Neutrophil (primary cell): Measurements from ENCODE around the gene GOLGA6L22.
"Not testable (repeated sequence)": the region's sequence is repeated elsewhere in the genome, so short reads cannot be mapped to it uniquely, and the experiment has no call there.

ENCODE experiments used
- H3K27ac ChIP-seq: fragments of 200-600 bp; sonication (generic); 2 replicates; pipeline ENCODE4 v1.5.1; 2016; ENCODE audit warnings: mild to moderate bottlenecking, moderate library complexity
- H3K27me3 ChIP-seq: fragments of 200-600 bp; sonication (generic); 2 replicates; pipeline ENCODE4 v1.6.0; 2016; ENCODE audit warnings: mild to moderate bottlenecking
- H3K36me3 ChIP-seq: fragments of 200-600 bp; sonication (generic); 2 replicates; pipeline ENCODE4 v1.5.1; 2017
- H3K4me1 ChIP-seq, 2 experiments: fragments of 200-600 bp in 1 of 2; sonication (generic) in 1 of 2; 1 replicate in 1 of 2; 2 replicates in 1 of 2; pipeline versions ENCODE4 v1.5.1 to v1.6.1; 2013 to 2016; ENCODE audit warnings: low read depth in 1 of 2, low read length in 1 of 2, mild to moderate bottlenecking in 1 of 2, moderate library complexity in 1 of 2; ENCODE audit not compliant: control insufficient read depth in 1 of 2, insufficient read depth in 1 of 2
- H3K4me3 ChIP-seq, 2 experiments: fragments of 200-600 bp in 1 of 2; sonication (generic) in 1 of 2; 1 replicate in 1 of 2; 2 replicates in 1 of 2; pipeline ENCODE4 v1.5.1; 2013 to 2016; ENCODE audit warnings: low read depth in 1 of 2, low read length in 1 of 2, mild to moderate bottlenecking in 1 of 2, moderate library complexity in 1 of 2
- H3K9me3 ChIP-seq: fragments of 200-600 bp; sonication (generic); 2 replicates; pipeline ENCODE4 v1.5.1; 2016

Gene GOLGA6L22, protein sequence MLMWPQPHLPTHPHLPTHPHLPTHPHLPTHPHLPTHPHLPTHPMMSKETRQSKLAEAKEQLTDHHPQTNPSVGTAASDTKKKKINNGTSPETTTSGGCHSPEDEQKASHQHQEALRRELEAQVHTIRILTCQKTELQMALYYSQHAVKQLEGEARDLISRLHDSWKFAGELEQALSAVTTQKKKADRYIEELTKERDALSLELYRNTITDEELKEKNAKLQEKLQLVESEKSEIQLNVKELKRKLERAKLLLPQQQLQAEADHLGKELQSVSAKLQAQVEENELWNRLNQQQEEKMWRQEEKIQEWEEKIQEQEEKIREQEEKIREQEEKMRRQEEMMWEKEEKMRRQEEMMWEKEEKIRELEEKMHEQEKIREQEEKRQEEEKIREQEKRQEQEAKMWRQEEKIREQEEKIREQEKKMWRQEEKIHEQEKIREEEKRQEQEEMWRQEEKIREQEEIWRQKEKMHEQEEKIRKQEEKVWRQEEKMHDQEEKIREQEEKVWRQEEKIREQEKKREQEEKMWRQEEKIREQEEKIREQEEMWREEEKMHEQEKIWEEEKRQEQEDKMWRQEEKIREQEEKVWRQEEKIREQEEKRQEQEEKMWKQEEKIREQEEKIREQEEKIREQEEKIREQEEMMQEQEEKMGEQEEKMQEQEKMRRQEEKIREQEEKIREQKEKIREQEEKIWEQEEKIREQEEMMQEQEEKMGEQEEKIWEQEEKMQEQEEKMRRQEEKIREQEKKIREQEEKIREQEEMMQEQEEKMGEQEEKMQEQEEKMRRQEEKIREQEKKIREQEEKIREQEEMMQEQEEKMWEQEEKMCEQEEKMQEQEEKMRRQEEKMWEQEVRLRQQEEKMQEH

DNA sequence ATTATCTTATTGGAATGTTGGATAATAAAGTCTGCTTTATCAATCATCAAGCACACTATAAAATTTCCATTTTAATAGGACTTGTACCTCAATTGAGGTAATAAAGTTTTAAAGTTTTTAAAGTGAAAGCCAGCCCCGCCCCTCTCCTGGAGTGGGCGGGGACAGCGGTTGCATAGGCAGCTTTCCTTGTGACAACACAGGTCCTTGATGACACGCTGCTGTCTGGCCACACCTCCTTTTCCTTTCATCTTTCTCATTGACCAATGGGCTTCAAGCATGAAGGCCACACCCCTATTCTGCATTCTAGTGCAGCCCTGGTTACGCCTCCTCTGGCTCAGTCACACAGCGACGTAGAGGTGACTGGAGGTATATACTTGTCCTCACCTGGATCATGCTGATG is at the start of gene GOLGA6L22:
Gene GOLGA6L22 (plus strand): TSS at position 301 of the 400 bp plus-strand sequence. CDS start 91 bp downstream, at position 392.
- not testable (repeated sequence) for H3K27ac ChIP-seq, H3K36me3 ChIP-seq, H3K27me3 ChIP-seq

DNA sequence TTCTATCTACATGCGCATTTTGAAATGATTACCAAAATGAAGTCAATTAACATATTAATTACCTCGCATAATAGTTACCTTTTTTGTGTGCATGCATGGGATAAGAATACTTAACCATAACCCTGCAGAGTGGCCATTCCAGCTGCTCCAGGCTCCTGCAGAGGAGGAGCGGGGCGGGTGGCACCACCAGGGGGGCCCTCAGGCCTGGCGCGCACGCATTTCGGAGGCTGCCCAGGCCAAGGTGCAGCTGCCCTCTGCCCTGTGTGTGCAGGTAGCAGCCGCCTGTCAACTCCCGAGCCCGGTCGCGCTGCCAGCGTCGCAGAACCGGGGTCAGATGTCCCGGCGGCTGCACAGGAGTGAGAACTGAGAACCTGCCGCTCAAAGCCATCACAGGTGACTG is 41.4 kb upstream of the GOLGA6L22 start:
- H3K27me3 ChIP-seq: peaks cover 20% of the 10 kb centered on the region
- H3K27ac ChIP-seq, H3K36me3 ChIP-seq, H3K4me1 ChIP-seq, H3K9me3 ChIP-seq, H3K4me3 ChIP-seq: not testable (repeated sequence)

More for the DNA sequence above, at the start of gene GOLGA6L22:
- not testable (repeated sequence) for H3K4me1 ChIP-seq, H3K4me3 ChIP-seq, H3K9me3 ChIP-seq

DNA sequence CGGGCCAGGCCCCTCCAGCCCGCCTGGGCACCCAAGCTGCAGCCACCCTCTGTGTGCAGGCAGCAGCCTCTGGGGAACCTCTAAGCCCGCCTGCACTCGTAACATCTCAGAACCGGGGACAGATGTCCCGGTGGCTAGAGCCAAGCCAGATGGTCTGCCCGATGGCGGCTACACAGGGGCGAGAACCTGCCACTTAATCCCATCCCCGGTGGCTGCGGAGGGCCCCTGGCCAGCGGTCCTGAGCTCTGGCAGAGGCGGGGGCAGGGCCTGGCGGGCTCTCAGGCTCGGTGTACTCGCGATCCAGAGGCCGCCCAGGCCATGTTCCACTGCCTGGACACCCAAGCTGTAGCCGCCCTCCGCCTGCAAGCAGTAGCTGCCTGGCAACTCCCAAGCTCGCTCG is 40.9 kb upstream of the GOLGA6L22 start:
- not testable (repeated sequence) for H3K4me1 ChIP-seq, H3K4me3 ChIP-seq, H3K36me3 ChIP-seq, H3K27ac ChIP-seq, H3K9me3 ChIP-seq
- peaks cover 20% of the 10 kb centered on the region for H3K27me3 ChIP-seq

DNA sequence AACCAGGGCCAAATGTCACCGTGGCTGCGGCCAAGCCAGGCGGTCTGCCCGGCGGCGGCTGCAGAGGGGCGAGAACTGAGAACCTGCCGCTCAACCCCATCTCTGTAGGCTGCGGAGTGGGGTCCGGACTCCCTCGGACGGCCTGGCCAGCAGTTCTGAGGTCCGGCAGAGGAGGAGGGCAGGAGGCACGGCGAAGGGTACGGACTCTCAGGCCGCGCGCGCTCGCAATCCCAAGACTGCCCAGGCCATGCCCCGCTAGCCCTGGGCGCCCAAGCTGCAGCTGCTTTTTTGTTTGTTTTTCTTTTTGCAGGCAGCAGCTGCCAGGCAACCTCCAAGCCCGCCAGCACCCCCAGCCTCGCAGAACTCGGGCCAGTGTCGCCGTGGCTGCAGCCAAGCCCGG is 40.5 kb upstream of the GOLGA6L22 start:
- H3K27me3 ChIP-seq: peaks cover 20% of the 10 kb centered on the region
- not testable (repeated sequence) for H3K4me3 ChIP-seq, H3K9me3 ChIP-seq, H3K36me3 ChIP-seq, H3K27ac ChIP-seq, H3K4me1 ChIP-seq

DNA sequence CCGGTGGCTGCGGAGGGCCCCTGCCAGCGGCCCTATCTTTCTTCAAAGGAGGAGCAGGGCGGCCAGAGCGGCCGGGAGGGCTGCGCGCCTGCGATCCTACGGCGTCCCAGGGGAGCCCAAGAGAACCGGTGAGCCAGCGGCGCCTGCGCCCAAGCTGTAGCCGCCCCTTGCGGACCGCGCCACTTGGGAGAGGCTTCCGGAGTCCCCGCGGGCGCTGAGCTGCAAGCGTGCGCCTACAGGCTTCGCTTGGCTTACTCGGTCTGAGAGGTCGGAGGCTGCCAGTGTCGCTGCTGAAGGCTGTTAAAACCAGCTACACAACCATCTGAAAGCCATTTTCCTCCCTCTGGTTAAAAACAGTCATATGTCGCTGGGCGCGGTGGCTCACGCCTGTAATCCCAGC is 40.0 kb upstream of the GOLGA6L22 start:
- H3K27me3 ChIP-seq: peaks cover 20% of the 10 kb centered on the region
- not testable (repeated sequence) for H3K4me1 ChIP-seq

DNA sequence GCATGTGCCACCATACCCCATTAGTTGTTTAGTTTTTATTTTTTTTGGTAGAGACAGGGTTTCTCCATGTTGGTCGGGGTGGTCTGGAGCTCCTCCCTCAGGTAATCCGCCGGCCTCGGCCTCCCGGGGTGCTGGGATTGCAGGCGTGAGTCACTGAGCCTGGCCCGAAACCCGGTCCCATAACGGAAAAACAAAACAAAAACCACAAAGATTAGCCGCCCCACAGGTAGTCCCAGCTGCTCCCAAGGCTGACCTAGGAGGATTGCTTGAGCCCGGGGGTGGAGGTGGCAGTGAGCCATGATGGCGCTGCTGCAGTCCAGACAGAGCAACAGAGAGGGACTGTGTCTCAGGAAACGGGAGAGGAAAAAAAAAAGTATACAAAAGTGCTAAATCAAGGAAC is 38.4 kb upstream of the GOLGA6L22 start:
- not testable (repeated sequence) for H3K4me3 ChIP-seq, H3K9me3 ChIP-seq, H3K36me3 ChIP-seq, H3K4me1 ChIP-seq, H3K27ac ChIP-seq
- H3K27me3 ChIP-seq: peaks cover 19% of the 10 kb centered on the region

More for the DNA sequence above, 40.0 kb upstream of the GOLGA6L22 start:
- H3K36me3 ChIP-seq, H3K4me3 ChIP-seq, H3K27ac ChIP-seq, H3K9me3 ChIP-seq: not testable (repeated sequence)

DNA sequence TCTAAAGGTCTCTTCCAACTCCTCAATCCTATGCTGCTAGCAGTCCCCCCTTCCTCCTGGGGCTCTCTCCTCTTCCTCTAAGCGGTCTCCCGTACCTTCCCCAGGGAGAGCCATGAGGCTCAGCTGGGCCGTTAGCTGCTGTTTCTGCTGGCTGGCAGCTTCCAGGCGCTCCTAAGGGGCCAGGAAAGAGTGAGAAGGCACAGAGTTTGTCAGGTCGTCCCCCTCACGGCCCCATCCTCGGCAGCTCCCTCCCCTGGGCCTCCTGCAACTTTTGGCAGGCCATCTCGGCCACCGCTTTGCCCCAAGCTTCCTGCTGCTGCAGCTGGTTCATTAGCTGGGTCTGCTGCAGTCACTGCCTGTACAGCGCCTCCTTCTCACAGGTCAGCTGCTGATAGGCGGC is 29.3 kb upstream of the GOLGA6L22 start:
- H3K27me3 ChIP-seq, H3K36me3 ChIP-seq, H3K4me1 ChIP-seq, H3K9me3 ChIP-seq, H3K4me3 ChIP-seq, H3K27ac ChIP-seq: not testable (repeated sequence)

DNA sequence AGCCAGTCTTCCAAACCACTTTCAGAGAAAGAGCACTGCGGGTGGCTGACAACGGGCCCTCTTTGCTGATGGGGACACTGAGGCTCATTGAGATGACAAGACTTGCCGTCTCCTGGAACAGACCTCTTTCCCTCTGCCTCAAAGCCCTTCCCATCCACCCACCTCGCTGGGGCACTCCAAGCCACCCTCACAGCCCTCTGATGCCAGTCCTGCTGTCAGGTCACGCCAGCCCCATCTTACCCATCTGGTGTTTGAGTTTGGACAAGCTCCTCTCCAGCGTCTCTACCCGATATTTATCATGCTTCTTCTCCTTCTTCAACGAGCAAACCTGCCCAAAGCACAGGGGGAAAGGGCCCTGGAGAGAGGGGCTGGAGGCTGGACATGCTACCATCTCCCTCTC is 27.0 kb upstream of the GOLGA6L22 start:
- H3K9me3 ChIP-seq, H3K27ac ChIP-seq, H3K27me3 ChIP-seq, H3K4me1 ChIP-seq, H3K4me3 ChIP-seq, H3K36me3 ChIP-seq: not testable (repeated sequence)

DNA sequence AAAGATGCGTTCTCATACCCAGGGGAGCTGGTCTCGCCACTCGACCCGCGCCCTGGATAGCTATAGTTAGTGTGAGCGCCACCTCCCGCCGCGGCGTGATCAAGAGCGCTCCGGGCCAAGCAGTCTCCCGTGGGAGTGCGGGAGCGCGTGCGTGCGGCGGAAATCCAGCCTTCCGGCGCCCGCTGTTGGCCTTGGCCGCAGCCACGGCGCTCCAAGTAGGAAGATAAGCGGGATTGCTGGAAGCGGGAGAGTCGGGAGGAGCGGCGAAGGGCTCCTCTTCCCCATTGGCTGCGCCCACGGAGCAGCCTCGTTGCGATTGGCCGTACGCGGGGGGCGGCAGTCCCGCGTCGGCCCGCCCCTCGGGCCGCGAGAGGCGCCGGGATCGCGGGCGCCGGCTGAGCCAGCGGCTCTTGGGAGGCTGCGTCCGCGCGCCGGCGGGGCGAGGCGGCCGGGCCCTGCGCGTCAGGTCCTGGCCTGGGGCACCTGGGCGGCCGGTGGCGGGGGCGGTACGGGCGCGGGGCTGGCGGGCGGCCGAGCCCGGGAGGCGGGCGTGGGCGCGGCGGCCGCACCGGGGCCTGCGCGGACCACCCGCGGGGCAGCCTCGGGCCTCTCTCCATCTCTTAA is 35.9 kb downstream of the GOLGA6L22 start:
- H3K27me3 ChIP-seq, H3K4me1 ChIP-seq, H3K27ac ChIP-seq, H3K9me3 ChIP-seq, H3K36me3 ChIP-seq: not testable (repeated sequence)
- H3K4me3 ChIP-seq: peak overlapping the region; percentile 35 to 52

DNA sequence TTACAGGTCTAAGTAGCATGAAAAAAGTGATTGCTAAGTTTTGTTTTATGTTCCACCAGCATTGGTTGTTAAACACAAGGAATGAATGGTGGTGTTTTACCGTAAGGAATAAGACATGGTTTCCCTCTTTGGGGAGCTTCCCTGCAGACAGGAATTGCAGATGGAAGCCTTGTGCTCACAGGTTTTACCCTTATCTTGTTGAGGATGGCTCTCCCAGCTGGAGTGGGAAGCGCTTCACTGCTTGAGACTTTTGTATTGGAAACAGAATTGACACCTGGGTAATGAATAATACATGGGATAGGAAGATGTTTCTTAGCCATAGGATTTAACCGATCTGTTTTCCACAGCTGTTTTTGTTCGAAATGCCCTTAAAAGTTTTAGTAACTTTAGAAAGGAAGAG is 38.5 kb downstream of the GOLGA6L22 start:
- H3K36me3 ChIP-seq, H3K9me3 ChIP-seq, H3K4me1 ChIP-seq: not testable (repeated sequence)

DNA sequence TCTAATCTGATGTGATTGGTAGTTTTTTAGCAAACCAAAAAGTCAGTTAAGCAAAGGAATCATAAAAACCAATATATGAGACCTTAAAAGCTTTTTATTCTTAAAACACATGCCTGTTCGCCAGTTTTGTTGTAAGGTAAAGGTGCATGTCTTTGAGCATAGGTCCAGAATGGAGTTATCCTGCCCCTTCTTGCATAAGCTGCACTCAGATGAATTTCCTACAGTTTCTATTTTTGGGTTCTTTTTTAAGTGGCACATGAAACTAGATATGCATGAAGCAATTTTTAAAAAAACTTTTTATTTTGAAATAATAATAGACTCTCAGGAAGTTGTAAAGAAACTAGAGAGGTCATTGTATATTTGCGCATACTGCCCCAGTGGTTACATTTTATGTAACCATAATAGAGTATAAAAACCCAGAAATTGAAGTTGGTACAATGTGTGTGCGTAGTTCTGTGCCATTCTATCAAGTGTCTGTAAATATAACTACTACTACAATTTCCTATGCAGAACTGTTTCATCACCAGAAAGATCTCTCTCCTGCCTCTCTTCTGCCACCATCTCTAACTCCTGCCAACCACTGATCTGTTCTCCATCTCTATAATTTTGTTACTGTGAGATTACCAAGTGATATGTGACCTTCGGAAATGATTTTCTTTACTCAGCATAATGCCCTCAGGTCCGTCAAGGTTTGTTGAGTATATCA is 39.7 kb downstream of the GOLGA6L22 start:
- not testable (repeated sequence) for H3K36me3 ChIP-seq, H3K27ac ChIP-seq, H3K4me1 ChIP-seq, H3K27me3 ChIP-seq, H3K9me3 ChIP-seq, H3K4me3 ChIP-seq

More for the DNA sequence above, 38.5 kb downstream of the GOLGA6L22 start:
- not testable (repeated sequence) for H3K27me3 ChIP-seq, H3K27ac ChIP-seq, H3K4me3 ChIP-seq

DNA sequence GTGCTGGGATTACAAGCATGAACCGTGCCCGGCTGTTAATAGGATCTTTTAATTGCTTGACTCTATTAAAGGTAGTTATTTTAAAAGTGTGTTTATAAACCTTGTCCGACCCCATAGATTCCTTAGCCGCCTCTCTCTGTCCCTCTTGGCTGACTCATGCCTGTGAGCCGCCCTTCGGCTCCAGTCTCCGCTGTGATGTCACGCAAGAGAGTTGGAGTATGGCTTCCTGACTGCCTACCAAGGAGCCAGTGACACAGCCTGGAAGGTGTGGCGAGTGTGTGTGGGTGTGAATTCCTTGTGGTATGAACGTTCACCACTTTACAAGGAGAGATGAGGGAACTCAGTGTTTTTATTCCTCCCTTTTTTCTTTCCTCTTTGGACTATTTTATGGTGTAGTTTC is 43.6 kb downstream of the GOLGA6L22 start:
- H3K27me3 ChIP-seq, H3K9me3 ChIP-seq, H3K4me3 ChIP-seq, H3K27ac ChIP-seq, H3K36me3 ChIP-seq, H3K4me1 ChIP-seq: not testable (repeated sequence)

DNA sequence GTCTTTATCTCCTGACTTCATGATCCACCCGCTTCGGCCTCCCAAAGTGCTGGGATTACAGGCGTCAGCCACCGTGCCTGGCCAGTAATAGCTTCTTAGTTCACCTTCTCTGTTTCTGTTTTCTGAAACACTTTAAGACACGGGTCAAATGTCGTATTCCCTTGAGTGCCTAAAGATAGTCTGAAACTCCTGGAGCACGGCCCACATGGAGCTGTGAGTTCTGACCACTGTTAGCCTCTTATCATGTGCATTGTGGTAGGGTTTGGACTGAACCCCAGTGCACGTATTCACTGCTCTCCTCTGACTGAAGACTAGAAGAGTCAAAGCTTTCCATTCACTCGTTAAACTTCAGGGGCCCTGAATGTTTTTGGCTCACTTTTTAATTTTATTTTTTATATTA is 48.3 kb downstream of the GOLGA6L22 start:
- not testable (repeated sequence) for H3K36me3 ChIP-seq, H3K27ac ChIP-seq, H3K4me3 ChIP-seq, H3K4me1 ChIP-seq, H3K9me3 ChIP-seq, H3K27me3 ChIP-seq
